Measurements from ENCODE around the gene TET3. TPM values are rescaled to one million over a fixed set of nuclear protein-coding genes. Genes with fewer than 3 reads are reported as not detected.

Gene TET3
- total and polyA plus RNA-seq, 2 donors (not counting 3 experiments of a cell fraction or from before 2014, with no cell fraction given), result 3.4 to 15.6 TPM

- H3K4me2 ChIP-seq (ENCODE audit: insufficient read depth, low read length), result peak overlapping the region; percentile 36
- TF ChIP-seq EZH2 (IDR thresholded peaks at IDR 0.05; ENCODE audit: borderline replicate concordance, low read depth, low read length, severe bottlenecking) (no peak), GATA2 (IDR thresholded peaks at IDR 0.05; ENCODE audit: insufficient read depth, insufficient read length, low read depth, low read length) (no peak), JUN (IDR thresholded peaks at IDR 0.05; ENCODE audit: borderline replicate concordance, insufficient read depth, insufficient read length, low read depth) (no peak), POLR2AphosphoS5 (IDR thresholded peaks at IDR 0.05; ENCODE audit: insufficient read depth, low read depth, low read length) (no peak), MYC (IDR thresholded peaks at IDR 0.05; ENCODE audit: low read depth, low read length) (no peak), CTCF (IDR thresholded peaks at IDR 0.05; ENCODE audit: extremely low read depth in 1 of 2, insufficient read depth in 1 of 2, low read depth in 1 of 2, low read length in 2 of 2) (peak in 1 of 2 donors; percentile 38)
- H3K27ac ChIP-seq (ENCODE audit: insufficient read depth, low read depth, low read length), result no peak overlapping the region
- dilution Hi-C loops (cut with MboI; ENCODE audit: extremely low pct_ligation_motif_present, low sequenced_read_pairs), result no loop called here
- peaks cover 47% of the 10 kb centered on the region for H3K79me2 ChIP-seq (ENCODE audit: control insufficient read depth, insufficient read depth, low read length)
- peaks cover 0 to 8% of the 10 kb centered on the region in 2 experiments for H3K36me3 ChIP-seq (ENCODE audit: control insufficient read depth in 2 of 2, extremely low read depth in 1 of 2, insufficient read depth in 2 of 2, low read length in 2 of 2)
- ChIA-PET POLR2A (interaction anchor here (0.6 to 0.9 kb wide), 2 partner anchors 17 to 136 kb away, joined by 3 to 5 read pairs; no protein-coding TSS in a partner anchor), CTCF (interaction anchor here (0.6 to 2.5 kb wide), 14 partner anchors 8 to 163 kb away, joined by 3 to 25 read pairs (median 4); partner anchors contain the start of gene STAMBP)
- no peak overlapping the region for H3K9ac ChIP-seq (replicated peaks; ENCODE audit: extremely low read depth, insufficient read depth, low read length)
- H4K20me1 ChIP-seq (replicated peaks; ENCODE audit: control insufficient read depth, extremely low read depth, insufficient read depth, low read length), result no peaks in the 10 kb centered on the region
- no peaks in the 10 kb centered on the region for H3K27me3 ChIP-seq (ENCODE audit: control insufficient read depth in 2 of 2, insufficient read depth in 2 of 2, low read length in 2 of 2)
- H3K4me1 ChIP-seq (ENCODE audit: control insufficient read depth, extremely low read depth, insufficient read depth, low read length), result peaks cover 27% of the 10 kb centered on the region
- peak; percentile 58 for DNase-seq (ENCODE audit: low read depth, low spot score)
- H3K4me3 ChIP-seq (replicated peaks in 1 of 3; ENCODE audit: insufficient read depth in 1 of 3, low read depth in 1 of 3, low read length in 3 of 3), result peak overlapping the region in 1 of 3 experiments; percentile 14
- peak; percentile 18 for FAIRE-seq
- H2AFZ ChIP-seq (ENCODE audit: low read depth, low read length), result no peak overlapping the region
- no peaks in the 10 kb centered on the region for H3K9me1 ChIP-seq (replicated peaks; ENCODE audit: control insufficient read depth, extremely low read depth, insufficient read depth, low read length)
- intact Hi-C loops (cut with micrococcal nuclease), result loop anchor here (1.0 to 10.0 kb wide), 2 partner anchors 15 to 157 kb away; partner anchors contain the start of gene BOLA3
- no peaks in the 10 kb centered on the region for H3K9me3 ChIP-seq (replicated peaks; ENCODE audit: control insufficient read depth, insufficient read depth, low read length)
- BruUV-seq (replicated peaks), result no TSS peak
Measured at GRCh38 chr2:73987109-73987947, 2.6 kb downstream of the TET3 start.

Data from endothelial cell of umbilical vein (primary cell).